BE2C (cell line): ENCODE measurements around the gene SRPK1.

Source experiments
- DNase-seq: peaks from one replicate; pipeline ENCODE4 v3.0.0-alpha.2; 2020
- H3K27me3 ChIP-seq: fragments of 250-450 bp; sonication (Bioruptor Pico); 2 replicates; pipeline ENCODE4 v1.5.1; 2020; ENCODE audit warnings: mild to moderate bottlenecking
- H3K36me3 ChIP-seq: fragments of 250-450 bp; sonication (Bioruptor Pico); 2 replicates; pipeline ENCODE4 v1.5.1; 2020; ENCODE audit warnings: mild to moderate bottlenecking
- H3K4me1 ChIP-seq: fragments of 250-450 bp; sonication (Bioruptor Pico); 2 replicates; pipeline ENCODE4 v1.5.1; 2020
- H3K4me3 ChIP-seq: 2 replicates; pipeline ENCODE4 v1.5.1; 2011; ENCODE audit warnings: low read depth, low read length
- H3K9me3 ChIP-seq: fragments of 250-450 bp; sonication (Bioruptor Pico); 2 replicates; pipeline ENCODE4 v1.5.1; 2020
- TF ChIP-seq, protein P1 (sequence below): IDR thresholded peaks from 2 replicates; pipeline ENCODE4 v1.5.1; 2012; ENCODE audit warnings: mild to moderate bottlenecking, low read depth, low read length

Gene SRPK1

DNA sequence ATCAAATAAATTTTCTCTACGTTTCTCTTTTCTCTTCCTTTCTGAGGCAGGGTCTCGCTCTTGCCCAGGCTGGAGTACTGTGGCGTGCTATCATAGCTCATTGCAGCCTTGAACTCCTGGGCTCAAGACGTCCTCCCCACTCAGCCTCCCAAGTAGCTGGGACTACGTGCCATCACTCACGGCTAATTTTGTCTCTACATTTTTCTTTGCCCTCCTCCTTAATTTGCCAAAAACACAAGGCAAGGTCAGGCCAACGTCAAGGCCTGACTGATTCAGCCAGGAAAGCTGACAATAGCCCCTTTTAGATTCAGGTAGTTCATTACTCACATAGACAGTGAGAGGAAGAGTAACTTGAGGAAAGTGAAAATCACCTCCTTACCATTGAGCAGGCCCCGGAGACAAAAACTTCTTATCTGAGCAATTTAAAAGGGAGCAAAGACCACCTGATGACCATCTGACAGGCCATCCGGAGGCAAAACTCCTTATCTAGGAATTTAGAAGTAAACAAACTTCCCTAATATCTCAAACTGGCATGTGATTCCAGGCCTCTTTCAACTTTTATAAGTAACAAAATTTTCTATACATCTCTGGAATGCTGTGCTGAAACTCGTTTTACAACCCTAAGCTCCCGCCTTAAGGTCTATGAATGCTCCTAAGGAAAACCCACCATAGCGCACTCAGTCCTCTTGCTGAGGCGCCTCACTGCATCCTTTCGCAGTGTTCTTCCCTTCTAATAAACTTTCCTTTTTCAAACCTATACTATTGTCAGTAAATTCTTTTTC lies 42.1 kb upstream of the SRPK1 start:
- no peak for DNase-seq
- Histone ChIP-seq H3K9me3 (no peaks in the 10 kb centered on the region), H3K4me3 (no peak overlapping the region), H3K27me3 (no peaks in the 10 kb centered on the region), H3K4me1 (no peaks in the 10 kb centered on the region), H3K36me3 (no peaks in the 10 kb centered on the region)
- TF ChIP-seq, protein P1, sequence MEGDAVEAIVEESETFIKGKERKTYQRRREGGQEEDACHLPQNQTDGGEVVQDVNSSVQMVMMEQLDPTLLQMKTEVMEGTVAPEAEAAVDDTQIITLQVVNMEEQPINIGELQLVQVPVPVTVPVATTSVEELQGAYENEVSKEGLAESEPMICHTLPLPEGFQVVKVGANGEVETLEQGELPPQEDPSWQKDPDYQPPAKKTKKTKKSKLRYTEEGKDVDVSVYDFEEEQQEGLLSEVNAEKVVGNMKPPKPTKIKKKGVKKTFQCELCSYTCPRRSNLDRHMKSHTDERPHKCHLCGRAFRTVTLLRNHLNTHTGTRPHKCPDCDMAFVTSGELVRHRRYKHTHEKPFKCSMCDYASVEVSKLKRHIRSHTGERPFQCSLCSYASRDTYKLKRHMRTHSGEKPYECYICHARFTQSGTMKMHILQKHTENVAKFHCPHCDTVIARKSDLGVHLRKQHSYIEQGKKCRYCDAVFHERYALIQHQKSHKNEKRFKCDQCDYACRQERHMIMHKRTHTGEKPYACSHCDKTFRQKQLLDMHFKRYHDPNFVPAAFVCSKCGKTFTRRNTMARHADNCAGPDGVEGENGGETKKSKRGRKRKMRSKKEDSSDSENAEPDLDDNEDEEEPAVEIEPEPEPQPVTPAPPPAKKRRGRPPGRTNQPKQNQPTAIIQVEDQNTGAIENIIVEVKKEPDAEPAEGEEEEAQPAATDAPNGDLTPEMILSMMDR, result no peak

DNA sequence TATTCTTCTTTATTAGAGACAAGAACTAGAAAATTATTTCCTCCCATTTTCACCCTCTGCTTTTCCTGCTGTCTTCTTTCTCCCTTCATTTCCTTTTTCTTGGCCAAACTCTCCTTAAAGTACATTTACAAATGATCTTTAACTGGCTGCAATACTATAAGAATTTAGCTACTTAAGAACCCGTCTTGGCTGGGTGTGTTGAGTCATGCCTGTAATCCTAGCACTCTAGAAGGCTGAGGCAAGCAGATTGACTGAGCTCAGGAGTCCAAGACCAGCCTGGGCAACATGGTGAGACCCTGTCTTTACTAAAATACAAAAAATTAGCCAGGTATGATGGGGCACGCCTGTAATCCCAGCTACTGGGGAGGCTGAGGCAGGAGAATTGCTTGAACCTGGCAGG lies 39.3 kb upstream of the SRPK1 start:
- TF ChIP-seq, protein P1, result no peak
- no peak overlapping the region for H3K4me3 ChIP-seq
- DNase-seq, result no peak

DNA sequence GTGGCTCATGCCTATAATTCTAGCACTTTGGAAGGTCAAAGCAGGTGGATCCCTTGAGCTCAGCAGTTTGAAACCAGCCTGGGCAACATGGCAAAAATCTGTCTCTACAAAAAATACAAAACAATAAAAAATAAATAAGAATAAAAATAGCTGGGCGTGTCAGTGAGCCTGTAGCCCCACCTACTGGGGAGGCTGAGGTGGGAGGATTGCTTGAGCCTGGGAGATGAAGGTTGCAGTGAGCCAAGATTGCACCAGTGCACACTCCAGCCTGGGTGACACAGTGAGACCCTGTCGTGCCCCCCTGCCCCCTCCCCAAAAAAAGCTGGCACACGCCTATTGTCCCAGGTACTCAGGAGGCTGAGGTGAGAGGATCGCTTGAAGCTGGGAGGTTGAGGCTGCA lies 35.1 kb upstream of the SRPK1 start:
- no peak for DNase-seq
- H3K27me3 ChIP-seq, result no peaks in the 10 kb centered on the region
- no peaks in the 10 kb centered on the region for H3K9me3 ChIP-seq
- H3K36me3 ChIP-seq, result no peaks in the 10 kb centered on the region
- no peaks in the 10 kb centered on the region for H3K4me1 ChIP-seq
- TF ChIP-seq, protein P1, result peak; percentile 40
- H3K4me3 ChIP-seq, result no peak overlapping the region

More for the DNA sequence above, 39.3 kb upstream of the SRPK1 start:
- Histone ChIP-seq H3K9me3 (no peaks in the 10 kb centered on the region), H3K4me1 (no peaks in the 10 kb centered on the region), H3K27me3 (no peaks in the 10 kb centered on the region), H3K36me3 (no peaks in the 10 kb centered on the region)

DNA sequence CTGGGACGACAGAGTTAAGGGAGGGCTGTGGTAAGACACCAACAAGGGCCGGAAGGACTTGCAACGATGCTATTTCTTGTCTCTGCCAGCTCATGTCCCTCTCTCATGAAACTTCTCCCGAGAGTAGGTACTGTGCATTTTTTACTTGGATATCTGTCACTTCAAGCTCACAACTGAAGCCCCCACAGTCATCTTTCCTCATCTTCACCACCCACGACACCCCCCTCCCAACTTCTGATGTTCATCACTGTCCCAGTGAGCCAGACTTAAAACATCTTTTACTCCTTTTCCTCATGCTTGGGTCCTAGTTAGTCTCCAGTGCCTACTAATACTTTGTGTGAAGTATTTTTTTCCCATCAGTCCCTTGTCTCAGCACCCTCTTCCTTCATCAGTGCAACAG lies 34.6 kb upstream of the SRPK1 start:
- H3K36me3 ChIP-seq, result no peaks in the 10 kb centered on the region
- TF ChIP-seq, protein P1, result no peak
- no peak overlapping the region for H3K4me3 ChIP-seq
- no peaks in the 10 kb centered on the region for H3K27me3 ChIP-seq
- H3K4me1 ChIP-seq, result no peaks in the 10 kb centered on the region
- no peak for DNase-seq
- no peaks in the 10 kb centered on the region for H3K9me3 ChIP-seq

DNA sequence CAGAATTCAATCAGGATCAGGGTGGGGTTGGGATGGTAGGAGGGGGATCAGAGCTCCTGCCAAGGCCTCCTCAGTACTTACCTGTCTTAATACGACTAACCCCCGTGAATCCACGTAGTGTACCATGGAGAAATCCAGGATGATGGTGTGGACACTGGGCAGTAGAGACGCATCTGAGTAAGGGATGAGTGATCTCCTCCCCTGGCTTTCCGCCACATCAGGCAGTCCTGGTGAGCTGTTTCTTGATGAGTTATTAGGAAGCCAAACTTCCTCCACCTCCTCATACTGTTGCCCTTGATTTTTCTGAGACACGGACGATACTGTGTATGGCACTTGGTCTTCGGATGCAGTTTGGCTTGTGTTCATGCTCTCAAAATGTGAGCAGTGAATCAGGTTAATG lies 34.2 kb upstream of the SRPK1 start:
- H3K36me3 ChIP-seq, result no peaks in the 10 kb centered on the region
- H3K9me3 ChIP-seq, result no peaks in the 10 kb centered on the region
- H3K27me3 ChIP-seq, result no peaks in the 10 kb centered on the region
- no peak overlapping the region for H3K4me3 ChIP-seq
- no peak for DNase-seq
- TF ChIP-seq, protein P1, result no peak
- H3K4me1 ChIP-seq, result no peaks in the 10 kb centered on the region

DNA sequence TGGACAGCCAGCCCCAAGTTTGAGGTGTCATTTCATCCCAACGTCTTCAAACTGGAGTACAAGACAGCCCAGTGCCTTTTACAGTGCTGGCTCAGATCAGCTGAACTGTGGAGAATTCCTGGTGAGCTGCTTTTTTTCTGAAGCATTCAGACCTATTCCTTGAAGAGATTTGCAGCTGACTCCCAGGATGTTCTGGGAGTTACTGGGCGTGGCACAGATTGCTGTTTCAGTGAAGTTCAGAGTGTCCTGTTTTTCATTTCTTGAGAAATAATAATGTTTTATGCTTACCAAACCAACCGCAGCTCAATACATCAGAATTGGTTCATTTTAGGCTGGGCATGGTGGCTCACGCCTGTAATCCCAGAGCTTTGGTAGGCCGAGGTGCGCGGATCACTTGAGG lies 33.4 kb upstream of the SRPK1 start:
- TF ChIP-seq, protein P1, result no peak
- no peaks in the 10 kb centered on the region for H3K4me1 ChIP-seq
- H3K9me3 ChIP-seq, result no peaks in the 10 kb centered on the region
- H3K4me3 ChIP-seq, result no peak overlapping the region
- H3K36me3 ChIP-seq, result no peaks in the 10 kb centered on the region
- no peaks in the 10 kb centered on the region for H3K27me3 ChIP-seq
- DNase-seq, result no peak
